ENCODE measurements around the gene SEL1L. TPM values are rescaled to one million over a fixed set of nuclear protein-coding genes. Genes with fewer than 3 reads are reported as not detected.

The SEL1L gene
- total RNA-seq, 1 donor from 2014 or later: 43.1 TPM

DNA sequence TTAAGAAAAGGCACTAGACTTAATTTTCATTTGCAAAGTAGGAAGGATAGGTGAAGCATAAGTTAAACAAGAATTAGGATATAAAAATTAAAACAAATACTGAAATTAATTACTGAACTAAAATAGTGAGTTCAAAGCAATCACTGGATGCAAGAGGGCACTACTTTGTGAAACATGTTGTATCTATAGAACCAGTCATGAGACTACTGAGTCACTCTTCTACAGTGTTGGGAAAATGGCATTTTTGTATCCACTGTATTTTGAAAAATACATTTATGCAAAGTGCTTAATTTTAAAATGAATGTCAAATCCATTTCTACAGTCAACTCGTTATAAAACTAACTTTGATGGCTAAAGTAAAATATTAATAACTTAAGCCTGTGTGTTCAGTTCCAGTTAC lies 47.9 kb downstream of the SEL1L start:
- Mint-ChIP-seq H3K4me3 (ENCODE audit: unreplicated experiment) (no peak overlapping the region), H3K4me1 (ENCODE audit: low read depth, unreplicated experiment) (no peaks in the 10 kb centered on the region), H3K27ac (ENCODE audit: unreplicated experiment) (no peak overlapping the region), H3K27me3 (ENCODE audit: unreplicated experiment) (no peaks in the 10 kb centered on the region), H3K36me3 (ENCODE audit: unreplicated experiment) (no peaks in the 10 kb centered on the region), H3K9me3 (ENCODE audit: unreplicated experiment) (no peaks in the 10 kb centered on the region)
- DNase-seq: no peak
- TF ChIP-seq, protein P1, sequence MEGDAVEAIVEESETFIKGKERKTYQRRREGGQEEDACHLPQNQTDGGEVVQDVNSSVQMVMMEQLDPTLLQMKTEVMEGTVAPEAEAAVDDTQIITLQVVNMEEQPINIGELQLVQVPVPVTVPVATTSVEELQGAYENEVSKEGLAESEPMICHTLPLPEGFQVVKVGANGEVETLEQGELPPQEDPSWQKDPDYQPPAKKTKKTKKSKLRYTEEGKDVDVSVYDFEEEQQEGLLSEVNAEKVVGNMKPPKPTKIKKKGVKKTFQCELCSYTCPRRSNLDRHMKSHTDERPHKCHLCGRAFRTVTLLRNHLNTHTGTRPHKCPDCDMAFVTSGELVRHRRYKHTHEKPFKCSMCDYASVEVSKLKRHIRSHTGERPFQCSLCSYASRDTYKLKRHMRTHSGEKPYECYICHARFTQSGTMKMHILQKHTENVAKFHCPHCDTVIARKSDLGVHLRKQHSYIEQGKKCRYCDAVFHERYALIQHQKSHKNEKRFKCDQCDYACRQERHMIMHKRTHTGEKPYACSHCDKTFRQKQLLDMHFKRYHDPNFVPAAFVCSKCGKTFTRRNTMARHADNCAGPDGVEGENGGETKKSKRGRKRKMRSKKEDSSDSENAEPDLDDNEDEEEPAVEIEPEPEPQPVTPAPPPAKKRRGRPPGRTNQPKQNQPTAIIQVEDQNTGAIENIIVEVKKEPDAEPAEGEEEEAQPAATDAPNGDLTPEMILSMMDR (IDR thresholded peaks at IDR 0.05; ENCODE audit: partially characterized antibody, unreplicated experiment): no peak

GRCh38 chr14:81485372-81485771 lies 48.3 kb downstream of the SEL1L start:
- H3K4me3 Mint-ChIP-seq (ENCODE audit: unreplicated experiment): no peak overlapping the region
- H3K36me3 Mint-ChIP-seq (ENCODE audit: unreplicated experiment): no peaks in the 10 kb centered on the region
- no peak overlapping the region for H3K27ac Mint-ChIP-seq (ENCODE audit: unreplicated experiment)
- no peaks in the 10 kb centered on the region for H3K4me1 Mint-ChIP-seq (ENCODE audit: low read depth, unreplicated experiment)
- no peaks in the 10 kb centered on the region for H3K9me3 Mint-ChIP-seq (ENCODE audit: unreplicated experiment)
- H3K27me3 Mint-ChIP-seq (ENCODE audit: unreplicated experiment): no peaks in the 10 kb centered on the region
- no peak for DNase-seq
- TF ChIP-seq, protein P1 (IDR thresholded peaks at IDR 0.05; ENCODE audit: partially characterized antibody, unreplicated experiment): no peak

DNA sequence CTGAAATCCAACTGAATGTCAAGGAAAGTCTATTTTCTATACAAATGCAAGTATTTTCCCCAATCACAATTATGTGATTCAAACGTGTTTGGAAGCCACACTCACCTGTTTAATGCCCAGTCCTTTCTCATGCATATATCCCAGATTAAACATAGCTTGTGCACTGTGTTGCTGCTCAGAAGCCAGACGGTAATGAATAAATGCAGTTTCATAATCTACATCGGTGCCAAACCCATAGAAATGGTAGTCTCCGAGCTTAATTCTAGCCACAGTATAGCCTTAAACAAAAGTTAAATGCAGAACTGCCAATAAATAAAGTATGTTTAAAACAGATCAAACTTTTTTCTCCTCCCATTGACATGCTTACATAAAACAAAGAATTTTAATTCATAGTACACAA lies 49.5 kb downstream of the SEL1L start:
- Mint-ChIP-seq H3K4me1 (ENCODE audit: low read depth, unreplicated experiment) (no peaks in the 10 kb centered on the region), H3K27ac (ENCODE audit: unreplicated experiment) (no peak overlapping the region), H3K27me3 (ENCODE audit: unreplicated experiment) (no peaks in the 10 kb centered on the region), H3K4me3 (ENCODE audit: unreplicated experiment) (no peak overlapping the region), H3K9me3 (ENCODE audit: unreplicated experiment) (no peaks in the 10 kb centered on the region), H3K36me3 (ENCODE audit: unreplicated experiment) (no peaks in the 10 kb centered on the region)
- TF ChIP-seq, protein P1 (IDR thresholded peaks at IDR 0.05; ENCODE audit: partially characterized antibody, unreplicated experiment): no peak
- no peak for DNase-seq

DNA sequence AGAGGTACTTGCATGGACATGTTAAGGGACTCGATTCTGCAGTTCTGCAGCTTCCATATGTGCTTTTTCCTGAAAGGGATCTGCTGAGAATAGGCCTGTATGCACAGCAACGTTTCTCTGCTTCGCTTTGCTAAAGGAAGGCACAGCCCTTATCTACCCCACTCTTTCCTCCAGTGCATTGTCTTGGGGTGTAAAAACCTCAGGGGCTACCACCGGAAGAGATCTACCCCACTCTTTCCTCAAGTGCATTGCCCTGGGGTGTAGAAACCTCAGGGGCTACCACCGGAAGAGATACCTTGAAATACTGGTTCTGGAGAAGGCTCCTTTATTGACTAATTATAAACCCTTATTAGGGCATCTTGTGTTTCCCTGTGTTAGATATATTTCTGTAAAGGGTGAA lies 52.9 kb downstream of the SEL1L start:
- Mint-ChIP-seq H3K36me3 (ENCODE audit: unreplicated experiment) (no peaks in the 10 kb centered on the region), H3K4me1 (ENCODE audit: low read depth, unreplicated experiment) (no peaks in the 10 kb centered on the region), H3K27me3 (ENCODE audit: unreplicated experiment) (no peaks in the 10 kb centered on the region), H3K4me3 (ENCODE audit: unreplicated experiment) (no peak overlapping the region), H3K9me3 (ENCODE audit: unreplicated experiment) (no peaks in the 10 kb centered on the region), H3K27ac (ENCODE audit: unreplicated experiment) (no peak overlapping the region)
- DNase-seq: no peak
- TF ChIP-seq, protein P1 (IDR thresholded peaks at IDR 0.05; ENCODE audit: partially characterized antibody, unreplicated experiment): no peak

DNA sequence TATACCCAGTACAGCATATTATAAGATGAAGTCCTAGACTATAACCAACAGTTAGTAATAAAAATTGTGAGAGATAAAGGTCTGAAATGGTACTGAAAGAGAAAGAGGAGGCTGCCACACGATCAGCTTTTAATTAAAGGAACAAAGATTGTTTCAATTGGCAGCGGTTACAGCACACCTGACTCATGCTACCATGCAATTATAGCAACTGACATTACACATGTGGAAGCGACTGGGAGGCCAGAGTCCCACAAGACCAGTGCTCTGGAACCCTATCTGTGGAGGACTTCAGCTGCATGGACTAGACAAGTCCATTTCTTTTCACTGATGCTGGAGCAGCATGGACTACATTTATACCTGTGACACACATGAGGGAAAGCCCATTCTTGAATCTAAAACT lies 55.2 kb downstream of the SEL1L start:
- TF ChIP-seq, protein P1 (IDR thresholded peaks at IDR 0.05; ENCODE audit: partially characterized antibody, unreplicated experiment): no peak

More for the DNA sequence above, 55.2 kb downstream of the SEL1L start:
- Mint-ChIP-seq H3K27me3 (ENCODE audit: unreplicated experiment) (no peaks in the 10 kb centered on the region), H3K27ac (ENCODE audit: unreplicated experiment) (no peak overlapping the region), H3K4me1 (ENCODE audit: low read depth, unreplicated experiment) (no peaks in the 10 kb centered on the region), H3K36me3 (ENCODE audit: unreplicated experiment) (no peaks in the 10 kb centered on the region), H3K9me3 (ENCODE audit: unreplicated experiment) (no peaks in the 10 kb centered on the region), H3K4me3 (ENCODE audit: unreplicated experiment) (no peak overlapping the region)
- no peak for DNase-seq

Measured in glutamatergic neuron (in vitro differentiated cells).